ENCODE measurements around the gene SAMMSON.

Gene SAMMSON

GRCh38 chr3:69994919-69995318, 4.6 kb upstream of the SAMMSON start:
- H3K4me3 ChIP-seq (ENCODE audit: insufficient read length, low read depth), result no peak overlapping the region
- H3K27me3 ChIP-seq (ENCODE audit: insufficient read depth, insufficient read length), result no peaks in the 10 kb centered on the region
- no peak overlapping the region for H3K9ac ChIP-seq (ENCODE audit: insufficient read length, low read depth)
- H3K9me3 ChIP-seq (ENCODE audit: insufficient read depth, low read length), result no peaks in the 10 kb centered on the region; the same call in 1 of the 2 replicates
- TF ChIP-seq YY1 (IDR thresholded peaks at IDR 0.05; ENCODE audit: insufficient read depth, insufficient read length) (no peak), SUZ12 (IDR thresholded peaks at IDR 0.05; ENCODE audit: extremely low read depth, insufficient read depth, insufficient read length) (no peak), ZNF274 (IDR thresholded peaks at IDR 0.05; ENCODE audit: low read depth, low read length) (no peak)
- no peak for DNase-seq (ENCODE audit: low read depth, low spot score)
- no peaks in the 10 kb centered on the region for H3K4me1 ChIP-seq (ENCODE audit: insufficient read depth, insufficient read length)
- no peaks in the 10 kb centered on the region for H3K36me3 ChIP-seq (ENCODE audit: insufficient read depth, insufficient read length, low read length)

- H3K4me1 ChIP-seq (ENCODE audit: insufficient read depth, insufficient read length), result no peaks in the 10 kb centered on the region
- no peaks in the 10 kb centered on the region for H3K27me3 ChIP-seq (ENCODE audit: insufficient read depth, insufficient read length)
- no peaks in the 10 kb centered on the region for H3K36me3 ChIP-seq (ENCODE audit: insufficient read depth, insufficient read length, low read length)
- H3K4me3 ChIP-seq (ENCODE audit: insufficient read length, low read depth), result no peak overlapping the region
- TF ChIP-seq ZNF274 (IDR thresholded peaks at IDR 0.05; ENCODE audit: low read depth, low read length), result no peak
- H3K9ac ChIP-seq (ENCODE audit: insufficient read length, low read depth), result no peak overlapping the region
- H3K9me3 ChIP-seq (ENCODE audit: insufficient read depth, low read length), result no peaks in the 10 kb centered on the region; the same call in 1 of the 2 replicates
- no peak for DNase-seq (ENCODE audit: low read depth, low spot score)
Observed at GRCh38 chr3:69997631-69998307, 1.8 kb upstream of the SAMMSON start.

- no peaks in the 10 kb centered on the region for H3K4me1 ChIP-seq (ENCODE audit: insufficient read depth, insufficient read length)
- H3K9me3 ChIP-seq (ENCODE audit: insufficient read depth, low read length), result no peaks in the 10 kb centered on the region; the same call in 1 of the 2 replicates
- H3K4me3 ChIP-seq (ENCODE audit: insufficient read length, low read depth), result no peak overlapping the region
- H3K27me3 ChIP-seq (ENCODE audit: insufficient read depth, insufficient read length), result no peaks in the 10 kb centered on the region
- H3K9ac ChIP-seq (ENCODE audit: insufficient read length, low read depth), result no peak overlapping the region
- no peak for DNase-seq (ENCODE audit: low read depth, low spot score)
- no peak for TF ChIP-seq SUZ12 (IDR thresholded peaks at IDR 0.05; ENCODE audit: extremely low read depth, insufficient read depth, insufficient read length)
- no peak for TF ChIP-seq ZNF274 (IDR thresholded peaks at IDR 0.05; ENCODE audit: low read depth, low read length)
- TF ChIP-seq YY1 (IDR thresholded peaks at IDR 0.05; ENCODE audit: insufficient read depth, insufficient read length), result no peak
- H3K36me3 ChIP-seq (ENCODE audit: insufficient read depth, insufficient read length, low read length), result no peaks in the 10 kb centered on the region
Observed at GRCh38 chr3:69998759-69999139, 784 bp upstream of the SAMMSON start.

- DNase-seq (ENCODE audit: low read depth, low spot score), result no peak
- Histone ChIP-seq H3K9me3 (ENCODE audit: insufficient read depth, low read length) (no peaks in the 10 kb centered on the region; the same call in 1 of the 2 replicates), H3K4me3 (ENCODE audit: insufficient read length, low read depth) (no peak overlapping the region), H3K4me1 (ENCODE audit: insufficient read depth, insufficient read length) (no peaks in the 10 kb centered on the region), H3K9ac (ENCODE audit: insufficient read length, low read depth) (no peak overlapping the region), H3K36me3 (ENCODE audit: insufficient read depth, insufficient read length, low read length) (no peaks in the 10 kb centered on the region), H3K27me3 (ENCODE audit: insufficient read depth, insufficient read length) (no peaks in the 10 kb centered on the region)
- TF ChIP-seq YY1 (IDR thresholded peaks at IDR 0.05; ENCODE audit: insufficient read depth, insufficient read length) (no peak), ZNF274 (IDR thresholded peaks at IDR 0.05; ENCODE audit: low read depth, low read length) (no peak), SUZ12 (IDR thresholded peaks at IDR 0.05; ENCODE audit: extremely low read depth, insufficient read depth, insufficient read length) (no peak)
Observed at GRCh38 chr3:70000028-70000410, 486 bp downstream of the SAMMSON start.

GRCh38 chr3:70000563-70001081, 1.1 kb downstream of the SAMMSON start:
- no peak for DNase-seq (ENCODE audit: low read depth, low spot score)
- Histone ChIP-seq H3K9me3 (ENCODE audit: insufficient read depth, low read length) (no peaks in the 10 kb centered on the region; the same call in 1 of the 2 replicates), H3K36me3 (ENCODE audit: insufficient read depth, insufficient read length, low read length) (no peaks in the 10 kb centered on the region), H3K9ac (ENCODE audit: insufficient read length, low read depth) (no peak overlapping the region), H3K4me3 (ENCODE audit: insufficient read length, low read depth) (no peak overlapping the region), H3K27me3 (ENCODE audit: insufficient read depth, insufficient read length) (no peaks in the 10 kb centered on the region), H3K4me1 (ENCODE audit: insufficient read depth, insufficient read length) (no peaks in the 10 kb centered on the region)
- TF ChIP-seq YY1 (IDR thresholded peaks at IDR 0.05; ENCODE audit: insufficient read depth, insufficient read length) (no peak), ZNF274 (IDR thresholded peaks at IDR 0.05; ENCODE audit: low read depth, low read length) (no peak), SUZ12 (IDR thresholded peaks at IDR 0.05; ENCODE audit: extremely low read depth, insufficient read depth, insufficient read length) (no peak)

- no peak for DNase-seq (ENCODE audit: low read depth, low spot score)
- no peaks in the 10 kb centered on the region for H3K36me3 ChIP-seq (ENCODE audit: insufficient read depth, insufficient read length, low read length)
- no peaks in the 10 kb centered on the region; the same call in 1 of the 2 replicates for H3K9me3 ChIP-seq (ENCODE audit: insufficient read depth, low read length)
- no peaks in the 10 kb centered on the region for H3K27me3 ChIP-seq (ENCODE audit: insufficient read depth, insufficient read length)
- no peak for TF ChIP-seq YY1 (IDR thresholded peaks at IDR 0.05; ENCODE audit: insufficient read depth, insufficient read length)
- TF ChIP-seq ZNF274 (IDR thresholded peaks at IDR 0.05; ENCODE audit: low read depth, low read length), result no peak
- no peak for TF ChIP-seq SUZ12 (IDR thresholded peaks at IDR 0.05; ENCODE audit: extremely low read depth, insufficient read depth, insufficient read length)
- no peak overlapping the region for H3K4me3 ChIP-seq (ENCODE audit: insufficient read length, low read depth)
- no peaks in the 10 kb centered on the region for H3K4me1 ChIP-seq (ENCODE audit: insufficient read depth, insufficient read length)
- H3K9ac ChIP-seq (ENCODE audit: insufficient read length, low read depth), result no peak overlapping the region
Observed at GRCh38 chr3:70003119-70003518, 3.6 kb downstream of the SAMMSON start.

GRCh38 chr3:70006089-70006488, 6.6 kb downstream of the SAMMSON start:
- Histone ChIP-seq H3K27me3 (ENCODE audit: insufficient read depth, insufficient read length) (no peaks in the 10 kb centered on the region), H3K9ac (ENCODE audit: insufficient read length, low read depth) (no peak overlapping the region), H3K4me1 (ENCODE audit: insufficient read depth, insufficient read length) (no peaks in the 10 kb centered on the region), H3K4me3 (ENCODE audit: insufficient read length, low read depth) (no peak overlapping the region), H3K9me3 (ENCODE audit: insufficient read depth, low read length) (no peaks in the 10 kb centered on the region), H3K36me3 (ENCODE audit: insufficient read depth, insufficient read length, low read length) (no peaks in the 10 kb centered on the region)
- DNase-seq (ENCODE audit: low read depth, low spot score), result no peak
- no peak for TF ChIP-seq ZNF274 (IDR thresholded peaks at IDR 0.05; ENCODE audit: low read depth, low read length)
- no peak for TF ChIP-seq YY1 (IDR thresholded peaks at IDR 0.05; ENCODE audit: insufficient read depth, insufficient read length)
- TF ChIP-seq SUZ12 (IDR thresholded peaks at IDR 0.05; ENCODE audit: extremely low read depth, insufficient read depth, insufficient read length), result no peak
